Ramos (cell line): ENCODE measurements around the gene TF.
"Not testable (repeated sequence)": the region's sequence is repeated elsewhere in the genome, so short reads cannot be mapped to it uniquely, and the experiment has no call there.

Source experiments
- in situ Hi-C: fragments of 300-500 bp; cut with MboI; formaldehyde crosslinking; loops from one replicate; pipeline ENCODE4 v1.14.3; 2022; ENCODE audit warnings: low sequenced_read_pairs; ENCODE audit not compliant: unreplicated experiment

Gene TF

GRCh38 chr3:133762539-133762938 lies 16.3 kb downstream of the TF start:
- in situ Hi-C loops: no loop called here

GRCh38 chr3:133763797-133764683 lies 17.8 kb downstream of the TF start:
- in situ Hi-C loops: no loop called here

GRCh38 chr3:133765256-133765655 lies 19.1 kb downstream of the TF start:
- in situ Hi-C loops: no loop called here

- in situ Hi-C loops: no loop called here
Measured at GRCh38 chr3:133767607-133768006, 21.4 kb downstream of the TF start.

- in situ Hi-C loops: no loop called here
Measured at GRCh38 chr3:133769536-133769935, 23.3 kb downstream of the TF start.

- in situ Hi-C loops: no loop called here
Measured at GRCh38 chr3:133773732-133774131, 27.5 kb downstream of the TF start.

- in situ Hi-C loops: no loop called here
Measured at GRCh38 chr3:133775309-133775708, 29.1 kb downstream of the TF start.

GRCh38 chr3:133775835-133776234 lies 29.6 kb downstream of the TF start:
- in situ Hi-C loops: no loop called here

- in situ Hi-C loops: no loop called here
Measured at GRCh38 chr3:133776794-133777438, 30.7 kb downstream of the TF start.

GRCh38 chr3:133777807-133778568 lies 31.8 kb downstream of the TF start:
- in situ Hi-C loops: no loop called here

GRCh38 chr3:133779626-133780203 lies 33.5 kb downstream of the TF start:
- in situ Hi-C loops: no loop called here

GRCh38 chr3:133780756-133781155 lies 34.6 kb downstream of the TF start:
- in situ Hi-C loops: not testable (repeated sequence)

GRCh38 chr3:133781570-133781969 lies 35.4 kb downstream of the TF start:
- in situ Hi-C loops: no loop called here

GRCh38 chr3:133782454-133782853 lies 36.3 kb downstream of the TF start:
- in situ Hi-C loops: no loop called here

GRCh38 chr3:133783762-133784161 lies 37.6 kb downstream of the TF start:
- in situ Hi-C loops: no loop called here

GRCh38 chr3:133788024-133788423 lies 41.8 kb downstream of the TF start:
- in situ Hi-C loops: no loop called here

- in situ Hi-C loops: no loop called here
Measured at GRCh38 chr3:133792171-133792763, 46.1 kb downstream of the TF start.

GRCh38 chr3:133797396-133798105 lies 51.4 kb downstream of the TF start:
- in situ Hi-C loops: no loop called here

- in situ Hi-C loops: loop anchor here (25.0 kb wide), 1 partner anchor 363 kb away; no protein-coding TSS in a partner anchor
Measured at GRCh38 chr3:133799794-133800585, 53.8 kb downstream of the TF start.
